Hepatocyte (in vitro differentiated cells): ENCODE results near the gene HSD11B1. TPM values are rescaled to one million over a fixed set of nuclear protein-coding genes. Genes with fewer than 3 reads are reported as not detected.

Experiments used
- DNase-seq: peaks from one replicate; pipeline ENCODE4 v3.0.0-alpha.2; 2016; ENCODE audit warnings: low spot score
- H2AFZ ChIP-seq: fragments of 200-600 bp; sonication (generic); 2 replicates; pipeline ENCODE4 v1.6.0; 2016; ENCODE audit warnings: antibody characterized with exemption, mild to moderate bottlenecking
- H3K27ac ChIP-seq: fragments of 200-600 bp; sonication (generic); 2 replicates; pipeline ENCODE4 v1.5.1; 2016; ENCODE audit warnings: mild to moderate bottlenecking
- H3K27me3 ChIP-seq: fragments of 200-600 bp; sonication (generic); 2 replicates; pipeline ENCODE4 v1.6.1; 2016
- H3K36me3 ChIP-seq: fragments of 200-600 bp; sonication (generic); replicated peaks from 2 replicates; pipeline ENCODE4 v1.5.1; 2016; ENCODE audit warnings: low read depth; ENCODE audit not compliant: insufficient read depth
- H3K4me1 ChIP-seq: fragments of 200-600 bp; sonication (generic); 2 replicates; pipeline ENCODE4 v1.5.1; 2016; ENCODE audit warnings: mild to moderate bottlenecking, moderate library complexity; ENCODE audit not compliant: insufficient read depth
- H3K4me2 ChIP-seq: fragments of 200-600 bp; sonication (generic); 2 replicates; pipeline ENCODE4 v1.6.0; 2016
- H3K4me3 ChIP-seq: fragments of 200-600 bp; sonication (generic); 2 replicates; pipeline ENCODE4 v1.5.1; 2016; ENCODE audit warnings: mild to moderate bottlenecking
- H3K79me2 ChIP-seq: fragments of 200-600 bp; sonication (generic); 2 replicates; pipeline ENCODE4 v1.6.0; 2017; ENCODE audit warnings: mild to moderate bottlenecking
- H3K9me2 ChIP-seq: fragments of 200-600 bp; sonication (generic); replicated peaks from 2 replicates; pipeline ENCODE4 v1.6.0; 2017; ENCODE audit warnings: mild to moderate bottlenecking; ENCODE audit not compliant: insufficient read depth
- H3K9me3 ChIP-seq: fragments of 200-600 bp; sonication (generic); 2 replicates; pipeline ENCODE4 v1.5.1; 2016; ENCODE audit warnings: low read depth, mild to moderate bottlenecking
- H4K20me1 ChIP-seq: fragments of 200-600 bp; sonication (generic); 2 replicates; pipeline ENCODE4 v1.6.0; 2016; ENCODE audit warnings: mild to moderate bottlenecking; ENCODE audit not compliant: insufficient read depth, poor library complexity, severe bottlenecking
- EZH2 ChIP-seq: fragments of 200-600 bp; sonication (generic); IDR thresholded peaks from 2 replicates; pipeline ENCODE4 v1.6.1; 2016; ENCODE audit warnings: antibody characterized with exemption, mild to moderate bottlenecking, borderline replicate concordance
- EZH2phosphoT487 ChIP-seq: fragments of 200-600 bp; sonication (generic); IDR thresholded peaks from one replicate; pipeline ENCODE4 v1.6.1; 2018; ENCODE audit warnings: antibody characterized with exemption, mild to moderate bottlenecking, low read depth, moderate library complexity; ENCODE audit not compliant: unreplicated experiment, severe bottlenecking
- WGBS: methylation state at CpG from one replicate; pipeline ENCODE4 v1.1.6; 2016; ENCODE audit warnings: low lambda C conversion rate; ENCODE audit errors: missing lambda C conversion rate; 5-methylcytosine and 5-hydroxymethylcytosine counted together
- polyA plus RNA-seq: library from polyadenylated mRNA; unstranded; fragments of >200 nt; fragmentation: Nextera tagmentation; extraction: Ambion mirVana; gene quantifications from 2 replicates; pipeline ENCODE4 v1.2.1, GENCODE V29; 2016
- total RNA-seq: library from RNA; depleted of rRNA; stranded (reverse); fragments of >200 nt; gene quantifications from 2 replicates; pipeline ENCODE4 v1.2.3, GENCODE V29; 2014
- TF ChIP-seq, protein P1 (sequence below): fragments of 200-600 bp; sonication (generic); IDR thresholded peaks from 2 replicates; pipeline ENCODE4 v1.5.1; 2016; ENCODE audit warnings: antibody characterized with exemption, mild to moderate bottlenecking; ENCODE audit not compliant: poor library complexity

HSD11B1 gene
- total and polyA plus RNA-seq, 2 experiments from 2014 or later: 1.7 TPM; not detected in 1

- no peak for TF ChIP-seq EZH2
- TF ChIP-seq, protein P1, sequence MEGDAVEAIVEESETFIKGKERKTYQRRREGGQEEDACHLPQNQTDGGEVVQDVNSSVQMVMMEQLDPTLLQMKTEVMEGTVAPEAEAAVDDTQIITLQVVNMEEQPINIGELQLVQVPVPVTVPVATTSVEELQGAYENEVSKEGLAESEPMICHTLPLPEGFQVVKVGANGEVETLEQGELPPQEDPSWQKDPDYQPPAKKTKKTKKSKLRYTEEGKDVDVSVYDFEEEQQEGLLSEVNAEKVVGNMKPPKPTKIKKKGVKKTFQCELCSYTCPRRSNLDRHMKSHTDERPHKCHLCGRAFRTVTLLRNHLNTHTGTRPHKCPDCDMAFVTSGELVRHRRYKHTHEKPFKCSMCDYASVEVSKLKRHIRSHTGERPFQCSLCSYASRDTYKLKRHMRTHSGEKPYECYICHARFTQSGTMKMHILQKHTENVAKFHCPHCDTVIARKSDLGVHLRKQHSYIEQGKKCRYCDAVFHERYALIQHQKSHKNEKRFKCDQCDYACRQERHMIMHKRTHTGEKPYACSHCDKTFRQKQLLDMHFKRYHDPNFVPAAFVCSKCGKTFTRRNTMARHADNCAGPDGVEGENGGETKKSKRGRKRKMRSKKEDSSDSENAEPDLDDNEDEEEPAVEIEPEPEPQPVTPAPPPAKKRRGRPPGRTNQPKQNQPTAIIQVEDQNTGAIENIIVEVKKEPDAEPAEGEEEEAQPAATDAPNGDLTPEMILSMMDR: no peak
- TF ChIP-seq EZH2phosphoT487: no peak
- Histone ChIP-seq H2AFZ (no peak overlapping the region), H3K36me3 (no peaks in the 10 kb centered on the region), H3K4me1 (no peaks in the 10 kb centered on the region), H3K79me2 (no peaks in the 10 kb centered on the region), H3K9me3 (no peaks in the 10 kb centered on the region), H3K27me3 (peaks cover 3% of the 10 kb centered on the region), H3K27ac (no peak overlapping the region), H4K20me1 (no peaks in the 10 kb centered on the region), H3K9me2 (no peaks in the 10 kb centered on the region), H3K4me3 (no peak overlapping the region), H3K4me2 (no peak overlapping the region)
- no peak for DNase-seq
- WGBS: 61% methylated on average over 1 of the region's 1 CpG
Measured at GRCh38 chr1:209702832-209703231, 1.8 kb upstream of the HSD11B1 start.

- Histone ChIP-seq H2AFZ (no peak overlapping the region), H3K4me3 (no peak overlapping the region), H3K9me2 (no peaks in the 10 kb centered on the region), H3K4me2 (no peak overlapping the region), H3K4me1 (no peaks in the 10 kb centered on the region), H3K36me3 (no peaks in the 10 kb centered on the region), H3K27me3 (peaks cover 3% of the 10 kb centered on the region), H3K79me2 (no peaks in the 10 kb centered on the region), H4K20me1 (no peaks in the 10 kb centered on the region), H3K9me3 (no peaks in the 10 kb centered on the region), H3K27ac (no peak overlapping the region)
- TF ChIP-seq EZH2: no peak
- no peak for TF ChIP-seq EZH2phosphoT487
- TF ChIP-seq, protein P1: no peak
- WGBS: 87% methylated on average over 6 of the region's 6 CpGs
- no peak for DNase-seq
Measured at GRCh38 chr1:209703834-209704504, 677 bp upstream of the HSD11B1 start.

- Histone ChIP-seq H4K20me1 (no peaks in the 10 kb centered on the region), H3K79me2 (no peaks in the 10 kb centered on the region), H3K4me1 (no peaks in the 10 kb centered on the region), H2AFZ (no peak overlapping the region), H3K4me2 (no peak overlapping the region), H3K9me2 (no peaks in the 10 kb centered on the region), H3K4me3 (no peak overlapping the region), H3K9me3 (no peaks in the 10 kb centered on the region), H3K27ac (no peak overlapping the region), H3K27me3 (peaks cover 3% of the 10 kb centered on the region), H3K36me3 (no peaks in the 10 kb centered on the region)
- DNase-seq: no peak
- TF ChIP-seq EZH2 (no peak), EZH2phosphoT487 (no peak)
- TF ChIP-seq, protein P1: no peak
- WGBS: 93% methylated on average over 2 of the region's 2 CpGs
Measured at GRCh38 chr1:209705033-209705598, 470 bp downstream of the HSD11B1 start.
